Endometrium (tissue), 2 donors: ENCODE data around the gene ARID2.

Experiments used
- FAIRE-seq: peaks from 2 replicates; lab custom pipeline; 2012; peaks lifted over from hg19 to GRCh38; lab: Jason Lieb, UNC
- donor health status: control.
- donor health status: control.

The ARID2 gene

DNA sequence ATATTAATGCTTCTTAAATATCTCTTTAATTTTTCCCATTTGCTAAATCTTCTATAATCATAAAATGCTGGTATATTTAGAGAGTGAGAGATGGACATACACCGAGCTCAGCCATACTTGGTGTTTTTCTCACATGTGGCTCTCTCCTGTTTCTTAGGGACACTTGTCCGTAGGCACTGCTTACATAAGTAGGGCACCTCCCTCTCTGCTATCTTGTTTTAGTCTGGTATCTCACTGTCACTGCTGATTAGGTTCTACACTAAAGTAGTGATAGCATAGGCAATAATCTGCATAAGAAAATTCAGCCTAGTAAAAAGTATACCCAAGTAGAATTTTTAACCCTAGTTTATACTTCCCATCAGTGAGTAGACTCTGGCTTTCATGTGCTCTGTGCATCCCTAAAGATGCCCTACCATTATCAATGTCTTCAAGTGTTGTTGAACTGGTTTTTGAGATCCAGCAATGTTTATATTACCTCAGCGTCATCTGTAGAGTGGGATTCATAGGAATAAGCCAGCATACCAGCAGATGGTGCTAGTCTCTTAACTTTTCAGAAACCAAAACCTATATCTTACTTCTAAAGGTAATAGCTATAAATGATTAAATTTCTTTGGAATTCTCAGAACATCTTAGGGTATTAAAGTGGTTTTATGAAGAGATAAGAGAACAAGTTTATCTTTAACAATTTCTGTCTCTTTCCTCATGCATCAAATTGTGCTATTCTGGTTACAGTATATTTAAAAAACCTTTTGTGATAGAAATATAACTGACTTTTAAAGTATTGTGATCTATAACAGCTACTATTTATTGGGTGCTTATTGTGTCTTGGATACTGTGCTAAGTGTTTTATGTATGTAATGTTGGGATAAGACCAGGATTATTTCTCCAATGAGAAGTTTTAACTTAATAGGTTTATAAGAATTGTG, 32.9 kb downstream of the ARID2 start:
- FAIRE-seq = no peak

DNA sequence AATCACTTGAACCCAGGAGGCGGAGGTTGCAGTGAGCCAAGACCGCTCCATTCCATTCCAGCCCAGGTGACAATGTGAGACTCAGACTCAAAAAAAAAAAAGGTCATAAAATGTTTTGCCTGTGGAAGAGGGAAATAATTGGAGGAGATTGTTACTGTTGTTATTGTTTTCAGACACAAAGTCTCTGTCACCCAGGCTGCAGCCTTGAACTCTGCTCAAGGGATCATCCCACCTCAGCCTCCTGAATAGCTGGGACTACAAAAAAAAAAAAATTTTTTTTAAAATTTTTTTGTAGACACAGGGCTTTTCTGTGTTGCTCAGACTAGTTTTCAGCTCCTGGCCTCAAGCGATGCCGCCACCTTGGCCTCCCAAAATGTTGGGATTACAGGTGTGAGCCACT, 33.9 kb downstream of the ARID2 start:
- FAIRE-seq = no peak

DNA sequence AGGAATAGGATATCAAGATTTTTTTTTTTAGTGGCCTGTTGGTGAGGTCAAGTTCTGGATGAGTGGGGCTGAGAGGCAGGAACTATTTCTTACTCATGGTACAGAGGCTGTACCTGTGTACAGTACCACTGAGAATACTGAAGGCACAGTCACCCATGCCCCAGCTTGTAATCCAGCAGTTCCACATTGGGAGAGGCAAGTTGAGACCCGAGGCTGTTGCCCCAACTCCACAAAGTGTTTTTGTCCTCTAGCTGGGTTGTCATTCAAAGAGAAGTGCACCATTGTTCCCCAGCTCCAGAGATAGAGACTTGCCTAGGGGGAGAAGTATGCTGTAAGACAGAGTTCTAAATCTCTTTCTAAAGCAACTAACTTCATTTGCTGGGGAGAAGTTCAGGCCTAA, 38.7 kb downstream of the ARID2 start:
- no peak for FAIRE-seq

DNA sequence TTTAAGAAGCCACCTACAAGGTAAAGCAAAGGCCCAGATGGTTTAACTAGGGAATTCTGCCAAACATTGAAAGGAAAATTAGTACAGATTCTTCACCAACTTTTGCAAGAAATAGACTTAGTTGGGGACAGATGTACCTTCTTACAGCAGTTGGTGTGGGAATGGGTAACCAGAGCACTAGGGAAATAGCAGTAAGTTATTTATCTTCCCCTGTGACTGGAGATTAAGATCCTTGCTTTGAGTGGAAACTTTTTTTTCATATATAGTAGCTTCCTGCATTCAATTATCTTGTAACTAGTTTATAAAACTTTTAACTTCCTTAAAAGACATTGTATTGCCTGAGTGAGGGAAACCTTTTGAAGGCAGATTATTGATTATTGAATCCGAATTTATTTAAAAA, 44.2 kb downstream of the ARID2 start:
- FAIRE-seq = peak; percentile 48

GRCh38 chr12:45774508-45775162, 45.1 kb downstream of the ARID2 start:
- FAIRE-seq = no peak

GRCh38 chr12:45775465-45775864, 46.0 kb downstream of the ARID2 start:
- no peak for FAIRE-seq

GRCh38 chr12:45775964-45776363, 46.5 kb downstream of the ARID2 start:
- no peak for FAIRE-seq

- no peak for FAIRE-seq
These were observed 50.4 kb downstream of the ARID2 start for GRCh38 chr12:45779936-45780335.

DNA sequence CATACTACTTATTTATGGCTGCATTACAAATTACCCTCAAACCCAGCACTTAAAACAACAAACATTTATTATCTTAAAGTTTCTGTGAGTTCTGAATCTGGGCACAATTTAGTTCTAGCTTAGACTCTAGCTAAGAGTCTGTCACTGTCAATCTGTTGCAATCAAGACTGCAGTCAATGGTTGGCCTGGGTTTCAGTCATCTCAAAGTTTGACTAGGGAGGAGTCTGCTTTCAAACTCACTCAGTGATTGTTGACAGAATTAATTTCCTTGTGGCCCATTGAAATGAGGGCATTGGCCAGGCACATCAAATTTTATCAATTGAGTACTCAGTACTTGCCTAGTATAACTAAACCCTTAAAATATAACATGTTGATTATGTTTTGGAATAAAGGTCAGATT, 51.6 kb downstream of the ARID2 start:
- FAIRE-seq = no peak

DNA sequence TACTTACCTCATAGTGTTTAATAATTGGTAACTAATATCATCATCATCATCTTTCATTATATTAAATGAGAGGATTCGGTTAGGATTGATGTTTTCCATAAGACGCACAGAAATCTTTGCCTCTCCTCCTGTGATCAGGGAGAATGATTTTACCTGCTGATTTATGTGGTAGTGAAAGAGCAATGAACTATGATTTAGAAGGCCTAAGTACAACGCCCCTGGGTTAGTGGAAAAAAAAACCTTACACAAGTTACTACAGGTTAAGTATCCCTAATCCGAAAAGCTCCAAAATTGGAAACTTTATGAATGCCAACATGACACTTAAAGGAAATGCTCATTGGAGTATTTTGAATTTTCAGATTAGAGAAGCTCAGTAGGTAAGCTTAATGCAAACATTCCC, 55.8 kb downstream of the ARID2 start:
- FAIRE-seq = no peak

GRCh38 chr12:45789025-45789424, 59.5 kb downstream of the ARID2 start:
- FAIRE-seq = no peak

DNA sequence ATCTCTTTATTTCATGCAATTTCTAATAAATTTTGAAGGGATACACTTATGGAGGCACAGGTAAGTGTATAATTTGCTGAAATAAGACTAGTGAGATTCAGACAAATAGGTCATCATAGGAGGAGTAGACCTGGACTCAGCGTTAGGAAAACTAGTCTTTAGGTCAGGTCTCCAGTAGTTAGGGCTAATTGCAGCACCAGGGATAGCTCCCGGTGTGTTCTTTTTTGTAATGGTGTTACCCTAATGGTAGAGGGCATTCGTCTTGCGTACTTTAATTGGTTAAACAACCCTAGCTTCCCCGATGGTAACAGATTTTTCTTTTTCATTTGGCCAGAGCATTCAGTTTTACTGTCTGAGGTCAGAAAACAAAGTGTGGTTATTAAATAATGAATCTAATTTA, 64.9 kb downstream of the ARID2 start:
- no peak for FAIRE-seq

- FAIRE-seq = no peak
These were observed 72.1 kb downstream of the ARID2 start for GRCh38 chr12:45801625-45802024.

- no peak for FAIRE-seq
These were observed 73.6 kb downstream of the ARID2 start for GRCh38 chr12:45803111-45803510.

DNA sequence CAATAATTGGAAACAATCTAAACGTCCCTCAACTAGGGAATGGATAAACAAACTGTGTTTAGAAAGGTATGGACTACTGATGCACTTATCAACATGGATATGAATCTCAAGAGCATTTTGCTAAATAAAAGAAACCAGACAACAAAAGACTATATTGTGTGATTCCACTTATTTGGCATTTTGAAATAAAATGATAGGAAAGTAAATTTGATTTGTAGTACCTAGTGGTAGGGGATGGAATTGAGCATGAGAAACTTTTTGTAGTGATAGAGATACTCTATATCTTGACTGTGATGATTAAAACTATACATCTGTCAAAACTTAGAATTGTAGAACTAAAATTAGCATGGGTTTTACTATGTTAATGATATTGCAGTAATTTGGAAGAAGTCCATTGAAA, 87.1 kb downstream of the ARID2 start:
- FAIRE-seq = no peak

DNA sequence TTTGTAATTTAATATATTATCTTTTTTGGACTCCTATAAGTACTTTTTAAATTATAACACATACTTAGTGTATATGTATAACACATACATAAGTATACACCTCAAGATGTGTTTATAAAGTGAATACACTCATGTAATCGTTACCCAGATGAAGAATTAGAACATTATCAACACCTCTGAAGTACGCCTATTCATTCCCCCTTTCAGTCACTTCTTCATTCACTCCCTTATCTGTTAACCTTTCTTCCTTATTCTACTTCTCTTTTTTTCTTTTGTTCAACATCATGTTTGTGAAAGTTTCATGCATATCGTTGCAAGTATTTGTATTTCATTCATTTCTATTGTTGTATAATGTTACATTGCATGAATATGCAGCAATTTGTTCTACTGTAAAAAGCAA, 98.5 kb downstream of the ARID2 start:
- no peak for FAIRE-seq

GRCh38 chr12:45828402-45828801, 98.9 kb downstream of the ARID2 start:
- FAIRE-seq = no peak

DNA sequence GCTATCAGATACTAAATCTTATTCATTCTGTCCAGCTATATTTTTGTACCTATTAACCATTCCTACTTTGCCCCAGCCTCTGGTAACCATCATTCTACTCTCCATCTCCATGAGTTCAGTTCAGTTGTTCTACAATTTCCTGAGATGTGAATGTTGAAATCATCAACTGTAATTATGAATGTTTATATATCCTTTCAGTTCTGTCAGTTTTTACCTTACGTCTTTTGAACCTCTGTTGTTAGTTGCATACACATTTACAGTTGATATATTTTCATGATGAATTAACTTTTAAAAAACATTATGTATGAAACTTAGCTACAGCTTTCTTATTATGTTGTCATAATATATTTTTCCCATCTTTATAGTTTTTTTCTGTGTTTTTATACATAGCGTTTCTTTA, 102.1 kb downstream of the ARID2 start:
- no peak for FAIRE-seq

GRCh38 chr12:45833401-45833800, 103.9 kb downstream of the ARID2 start:
- no peak for FAIRE-seq

DNA sequence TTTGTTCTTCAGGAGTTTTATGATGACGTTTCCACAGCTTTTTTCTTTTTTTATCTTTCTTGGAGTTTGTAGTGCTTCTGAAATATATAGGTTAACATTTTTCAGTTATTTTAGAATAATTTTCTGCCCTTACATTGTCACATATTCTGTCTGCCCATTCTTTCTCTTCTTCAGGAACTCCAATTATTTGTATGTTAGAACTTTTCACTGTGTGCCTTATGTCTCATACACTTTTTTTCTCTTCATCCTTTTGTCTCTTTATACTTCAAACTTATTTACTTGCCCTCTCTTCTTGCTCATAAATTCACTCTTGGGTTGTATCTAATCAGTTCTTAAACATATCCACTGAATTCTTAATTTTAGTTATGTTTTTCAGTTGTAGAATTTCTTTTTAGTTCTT, 105.3 kb downstream of the ARID2 start:
- FAIRE-seq = no peak

GRCh38 chr12:45839917-45840316, 110.4 kb downstream of the ARID2 start:
- FAIRE-seq = no peak

- no peak for FAIRE-seq
These were observed 119.8 kb downstream of the ARID2 start for GRCh38 chr12:45849289-45849688.

- FAIRE-seq = no peak
These were observed 120.8 kb downstream of the ARID2 start for GRCh38 chr12:45850302-45850701.

GRCh38 chr12:45852508-45852907, 123.0 kb downstream of the ARID2 start:
- FAIRE-seq = no peak
